ENCODE measurements around the gene CELF4.

The CELF4 gene

DNA sequence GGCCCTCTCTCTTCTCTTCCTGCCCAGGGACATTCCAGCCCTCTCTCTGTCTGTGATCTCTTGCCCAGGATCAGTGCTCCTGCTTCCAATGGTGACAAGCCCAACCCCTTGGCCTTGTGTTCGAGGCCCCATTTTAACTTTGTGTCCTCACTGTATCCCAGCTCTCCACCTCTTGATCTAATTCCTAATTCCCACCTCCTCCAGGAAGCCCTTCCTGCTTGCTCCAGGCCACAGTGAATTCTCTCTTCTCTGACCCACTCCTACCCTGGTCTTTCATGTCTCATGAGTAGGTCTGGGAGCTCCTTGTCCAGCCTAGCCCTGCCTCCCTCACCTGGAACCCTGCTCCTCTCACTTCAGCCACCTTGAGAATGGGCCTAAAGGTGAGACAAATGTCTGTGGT, 249.1 kb downstream of the CELF4 start:
- DNase-seq (ENCODE audit: low spot score), result no peak

DNA sequence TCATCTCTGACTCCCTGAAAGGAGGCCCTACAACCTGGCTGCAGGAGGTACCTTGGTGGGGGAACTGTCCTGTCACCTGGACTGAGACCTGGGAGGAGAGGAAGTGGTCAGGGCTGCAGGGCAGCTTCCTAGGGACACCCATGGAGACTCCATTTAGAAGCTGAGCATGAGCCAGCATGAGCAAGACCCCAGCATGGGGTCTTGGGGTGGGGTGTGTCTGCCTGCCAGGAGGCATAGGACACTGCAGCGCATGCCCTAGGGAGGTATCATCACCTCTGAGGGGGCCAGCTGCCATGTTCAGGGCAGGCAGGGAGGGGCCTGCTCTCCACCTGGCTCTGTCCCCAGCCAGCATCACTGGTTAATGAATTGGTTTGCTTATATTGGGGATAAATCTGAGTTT, 249.7 kb downstream of the CELF4 start:
- DNase-seq (ENCODE audit: low spot score), result no peak

DNA sequence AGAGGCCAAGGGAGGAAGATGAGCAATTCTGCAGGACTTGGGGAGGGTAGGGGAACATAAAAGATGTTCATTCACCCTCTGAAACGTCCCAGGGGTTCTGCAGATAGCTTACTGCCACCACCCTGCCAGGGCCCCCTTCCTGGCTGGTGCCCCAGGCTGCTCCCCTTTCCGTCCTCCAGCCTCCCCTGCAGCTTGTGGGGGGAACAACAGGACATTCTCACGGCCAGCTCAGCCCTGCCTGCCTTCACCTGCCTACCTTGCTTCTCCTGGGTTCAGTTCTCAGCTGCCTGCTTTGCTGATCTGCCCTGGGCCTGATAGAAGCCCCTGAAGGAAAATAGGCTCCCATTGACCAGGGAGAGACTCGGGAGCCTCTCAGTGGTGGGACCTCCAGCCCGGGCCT, 251.1 kb downstream of the CELF4 start:
- DNase-seq (ENCODE audit: low spot score), result no peak

- DNase-seq (ENCODE audit: low spot score), result no peak
These were observed 252.0 kb downstream of the CELF4 start for GRCh38 chr18:37313624-37314023.

GRCh38 chr18:37309861-37310260, 255.7 kb downstream of the CELF4 start:
- no peak for DNase-seq (ENCODE audit: low spot score)

GRCh38 chr18:37309059-37309458, 256.5 kb downstream of the CELF4 start:
- DNase-seq (ENCODE audit: low spot score), result no peak

DNA sequence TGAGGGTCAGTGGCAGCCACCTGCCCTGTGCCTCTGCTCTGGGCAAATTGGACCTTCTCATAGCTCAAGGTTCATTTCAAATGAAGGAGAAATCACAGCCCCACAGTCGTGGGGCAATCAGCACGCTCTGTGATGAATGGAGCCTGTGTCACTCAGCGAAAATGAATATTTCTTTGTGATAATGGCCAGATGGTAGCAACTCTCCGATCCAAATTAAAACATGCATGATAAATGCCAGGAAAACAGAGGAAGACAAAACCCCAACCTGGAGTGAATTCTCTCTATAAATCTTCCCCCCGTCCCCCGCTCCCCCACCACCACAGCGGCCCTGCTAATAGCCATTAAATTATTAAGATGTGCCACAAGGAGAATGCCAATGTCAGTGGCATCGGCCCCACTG, 258.4 kb downstream of the CELF4 start:
- no peak for DNase-seq (ENCODE audit: low spot score)

DNA sequence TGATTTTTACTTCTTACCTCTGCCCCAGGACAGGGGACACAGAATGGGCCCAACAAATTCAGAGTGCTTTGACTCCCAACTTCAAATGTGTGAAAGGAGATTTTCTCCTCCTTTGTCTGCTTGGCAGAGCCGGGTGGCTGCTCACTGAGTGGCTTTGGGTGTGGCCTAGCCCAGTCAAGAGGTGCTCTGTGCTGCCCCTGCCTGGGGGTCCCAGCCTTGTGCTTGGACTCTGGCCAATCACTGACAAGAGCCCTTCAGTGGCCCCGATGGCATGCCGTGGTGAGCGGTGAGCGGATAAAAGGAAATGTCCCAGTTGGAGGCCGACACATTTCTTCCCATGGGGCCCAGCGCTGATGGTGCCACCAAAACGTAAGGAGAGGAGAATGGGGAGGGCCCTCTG, 259.2 kb downstream of the CELF4 start:
- DNase-seq (ENCODE audit: low spot score), result no peak

DNA sequence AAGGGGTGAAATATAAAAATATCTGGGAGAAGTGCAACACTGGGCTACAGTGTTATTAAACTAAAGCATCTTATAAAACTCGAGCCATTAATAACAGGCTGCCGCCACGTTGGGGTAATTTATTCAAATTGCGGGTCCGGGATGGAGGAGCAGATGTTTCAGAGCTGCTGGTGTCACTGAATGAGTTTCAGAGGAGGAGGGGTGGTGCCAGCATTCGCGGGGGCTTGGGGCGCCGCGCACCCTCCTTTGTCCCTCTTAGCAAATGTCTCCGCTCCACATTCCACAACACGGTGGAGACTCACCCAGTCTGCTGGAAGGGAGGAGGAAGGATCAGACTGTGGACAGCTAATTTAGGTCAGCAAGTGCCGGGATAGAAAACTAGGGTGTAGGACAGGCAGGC, 260.5 kb downstream of the CELF4 start:
- DNase-seq (ENCODE audit: low spot score), result no peak

- no peak for DNase-seq (ENCODE audit: low spot score)
These were observed 261.5 kb downstream of the CELF4 start for GRCh38 chr18:37304012-37304680.

- DNase-seq (ENCODE audit: low spot score), result no peak
These were observed 262.6 kb downstream of the CELF4 start for GRCh38 chr18:37303009-37303408.

DNA sequence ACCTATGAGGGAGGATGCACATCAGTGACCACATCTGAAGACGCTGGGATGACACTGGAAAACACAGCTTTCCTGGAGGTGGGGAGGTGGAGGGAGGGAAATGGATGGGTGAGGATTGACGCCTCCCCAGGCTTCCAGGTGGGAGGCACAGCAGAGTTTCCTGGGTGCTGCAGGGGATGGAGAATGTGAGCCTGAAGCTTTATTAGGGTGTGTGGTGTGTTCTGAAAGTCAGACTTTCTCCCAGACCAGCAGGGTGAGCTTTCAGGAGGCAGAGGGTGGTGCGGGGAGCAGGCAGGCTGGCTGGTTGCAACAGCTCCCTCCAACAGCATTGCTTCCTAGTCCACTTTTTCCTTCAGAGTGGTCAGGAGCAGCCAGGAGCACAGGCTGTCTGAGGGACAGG, 263.1 kb downstream of the CELF4 start:
- no peak for DNase-seq (ENCODE audit: low spot score)

DNA sequence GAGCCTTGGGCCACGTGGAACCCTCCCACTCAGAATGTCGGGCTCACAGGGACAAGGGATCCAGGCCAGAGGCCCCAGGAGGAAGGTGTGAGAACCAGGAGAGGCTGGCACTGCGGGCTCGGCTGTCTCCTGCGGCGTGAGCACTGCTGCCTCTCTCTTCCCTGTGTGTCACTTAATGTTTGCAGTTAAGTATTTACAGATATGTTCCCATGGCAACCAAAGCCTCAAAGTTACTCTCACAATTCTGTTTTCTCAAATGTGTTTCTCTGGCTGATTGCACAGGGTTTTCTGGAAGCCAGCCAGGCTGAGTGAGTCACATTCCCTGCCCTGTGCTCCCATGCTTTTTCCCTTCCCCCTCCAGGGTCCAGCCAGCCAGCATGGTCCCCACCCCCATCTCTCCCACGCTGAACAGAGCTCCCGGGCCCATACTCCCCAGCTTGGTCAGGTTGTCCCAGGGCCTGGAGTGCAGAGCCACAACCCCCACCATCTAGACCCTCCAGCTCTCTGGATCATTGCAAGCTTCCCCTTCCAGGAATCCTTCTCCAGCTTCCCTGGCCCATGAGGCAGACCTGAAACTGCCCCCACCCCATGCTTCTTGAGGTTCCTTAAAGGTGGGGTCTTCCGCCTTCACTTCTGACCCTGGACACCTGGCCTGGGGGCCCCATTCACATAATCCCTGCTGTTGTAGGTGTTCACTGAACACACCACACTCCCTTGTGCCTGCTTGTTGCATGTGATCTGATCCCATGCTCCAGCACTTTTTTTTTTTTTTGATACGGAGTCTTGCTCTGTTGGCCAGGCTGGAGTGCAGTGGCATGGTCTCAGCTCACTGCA, 265.9 kb downstream of the CELF4 start:
- peak; percentile 90 for DNase-seq (ENCODE audit: low spot score)

DNA sequence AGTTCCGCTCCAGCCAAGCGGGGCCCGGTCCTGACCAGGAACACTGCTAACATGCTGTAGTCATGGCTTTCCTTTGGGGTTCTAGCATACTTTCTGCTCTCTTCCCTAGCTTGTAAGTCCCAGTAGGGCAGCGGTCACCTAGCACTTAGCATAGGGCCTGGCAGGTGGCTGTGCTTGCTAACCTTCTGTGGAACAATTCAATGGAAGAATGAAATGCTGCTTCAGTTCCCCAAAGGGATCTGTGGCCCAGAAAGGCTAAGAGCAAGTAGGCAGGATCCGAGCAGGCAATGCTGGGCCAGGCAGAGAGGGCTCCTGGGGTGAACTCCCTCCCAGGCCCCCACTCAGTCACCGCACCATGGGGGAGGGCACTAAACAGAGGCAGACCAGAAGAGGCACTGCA, 266.8 kb downstream of the CELF4 start:
- no peak for DNase-seq (ENCODE audit: low spot score)

GRCh38 chr18:37297106-37297505, 268.5 kb downstream of the CELF4 start:
- no peak for DNase-seq (ENCODE audit: low spot score)

- no peak for DNase-seq (ENCODE audit: low spot score)
These were observed 270.6 kb downstream of the CELF4 start for GRCh38 chr18:37294951-37295350.

DNA sequence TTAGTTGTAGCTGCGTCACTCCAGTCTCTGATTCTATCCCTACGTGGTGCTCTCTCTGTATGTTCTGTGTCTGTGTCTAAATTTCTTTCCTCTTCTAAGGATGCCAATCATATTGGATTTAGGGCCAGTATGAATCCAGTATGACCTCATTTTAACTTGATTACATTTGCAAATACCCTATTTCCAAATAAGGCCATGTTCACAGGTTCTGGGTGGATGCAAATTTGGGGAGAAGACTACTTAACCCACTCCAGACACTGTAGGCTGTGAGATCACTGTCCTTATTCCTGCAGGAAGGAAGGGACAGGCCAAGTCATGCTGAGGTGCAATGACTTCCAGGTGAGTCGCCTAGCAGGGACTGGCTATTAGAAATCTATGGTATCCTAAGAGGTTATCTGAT, 272.2 kb downstream of the CELF4 start:
- DNase-seq (ENCODE audit: low spot score), result no peak

DNA sequence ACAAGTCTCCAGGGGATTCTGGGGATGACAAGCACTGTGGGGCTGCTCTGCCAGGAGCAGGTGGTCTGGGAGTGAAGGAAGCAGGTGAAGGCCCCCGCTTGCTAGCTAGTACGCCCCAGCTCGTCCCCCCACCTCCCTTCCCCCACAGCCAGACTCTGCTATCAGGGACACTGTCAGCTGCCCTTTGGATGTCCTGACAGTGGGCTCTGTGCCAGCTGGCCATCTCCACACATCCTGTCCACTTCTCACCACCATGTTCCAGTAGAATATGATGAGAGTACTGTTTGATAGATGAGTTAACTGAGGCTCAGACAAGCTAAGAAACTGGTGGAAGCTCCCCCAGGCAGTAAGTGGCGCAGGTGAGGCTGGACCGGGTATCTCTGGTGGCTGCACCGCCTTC, 276.2 kb downstream of the CELF4 start:
- no peak for DNase-seq (ENCODE audit: low spot score)

DNA sequence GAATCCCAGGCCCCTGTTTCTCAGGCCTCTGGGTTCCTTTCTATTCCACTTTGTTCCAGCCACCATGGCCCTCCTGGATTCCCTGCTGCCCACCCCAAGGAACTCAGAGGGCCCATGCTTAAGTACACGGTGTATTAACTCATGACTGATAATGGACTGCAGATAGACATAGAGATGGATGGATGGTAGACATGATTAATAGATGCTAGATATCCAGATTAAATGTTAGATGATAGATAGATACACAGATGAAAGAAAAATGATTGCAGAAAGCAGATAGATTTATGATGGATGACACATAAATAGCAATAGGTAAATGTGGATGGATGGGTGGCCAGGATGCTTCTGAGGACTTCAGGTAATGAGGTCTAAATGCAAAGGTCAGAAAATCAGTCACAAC, 278.0 kb downstream of the CELF4 start:
- DNase-seq (ENCODE audit: low spot score), result no peak

DNA sequence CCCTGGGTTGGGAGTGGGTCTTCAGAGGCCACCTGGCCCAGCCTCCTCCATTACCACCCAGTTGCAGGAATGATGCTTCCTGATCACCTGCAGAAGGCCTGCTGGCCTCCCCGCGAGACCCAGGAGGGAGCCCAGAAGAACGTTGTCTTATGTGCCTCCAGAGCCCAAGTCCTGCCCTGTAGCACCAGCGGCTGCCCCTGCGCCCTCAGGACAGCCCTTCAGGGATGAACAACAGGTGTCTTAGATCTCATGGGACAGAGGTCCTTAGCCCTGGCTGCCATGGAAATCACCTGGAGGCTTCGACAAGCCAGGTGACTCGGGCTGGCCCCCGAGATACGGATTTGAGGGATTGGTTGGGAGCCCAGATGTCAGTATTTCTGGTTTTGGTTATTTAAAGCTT, 278.8 kb downstream of the CELF4 start:
- no peak for DNase-seq (ENCODE audit: low spot score)

GRCh38 chr18:37285825-37286224, 279.8 kb downstream of the CELF4 start:
- DNase-seq (ENCODE audit: low spot score), result no peak

GRCh38 chr18:37284260-37284659, 281.3 kb downstream of the CELF4 start:
- DNase-seq (ENCODE audit: low spot score), result no peak

DNA sequence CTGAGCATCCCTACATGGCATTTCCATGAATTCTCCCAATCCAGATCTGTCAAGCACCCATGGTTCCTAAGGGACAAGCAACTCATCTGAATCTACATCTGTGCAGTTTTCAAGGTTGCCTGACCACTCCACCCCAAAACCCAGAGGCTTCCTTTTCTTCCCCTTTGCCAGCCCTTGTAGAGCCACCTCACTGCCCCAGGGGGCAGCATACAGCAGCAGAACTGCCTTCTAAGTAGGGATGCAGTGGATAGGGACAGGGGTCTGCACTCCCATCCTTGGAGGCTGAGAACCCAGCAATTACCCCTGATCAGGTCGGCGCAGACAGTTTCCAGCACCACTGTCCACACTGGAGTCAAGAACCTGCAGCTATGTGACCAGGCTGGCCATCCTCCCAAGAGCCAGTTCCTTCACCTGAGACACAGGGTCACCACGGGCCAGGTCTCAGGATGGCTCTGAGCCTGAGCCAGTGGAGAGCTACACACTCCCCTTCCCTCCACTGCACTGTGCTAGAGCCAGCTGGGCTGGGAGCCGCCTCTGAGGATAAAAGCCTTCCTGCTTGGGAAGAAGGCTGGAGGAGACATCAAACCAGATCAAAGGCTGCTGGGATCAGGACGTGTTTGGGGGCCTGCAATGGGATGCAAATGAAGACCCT, 283.1 kb downstream of the CELF4 start:
- no peak for DNase-seq (ENCODE audit: low spot score)
